Keratinocyte (primary cell): ENCODE measurements around the gene VARS1. TPM values are rescaled to one million over a fixed set of nuclear protein-coding genes. Genes with fewer than 3 reads are reported as not detected.
A peak's percentile ranks its signal among the peaks of the same experiment; 100 is the strongest.

ENCODE experiments used
- DNase-seq: peaks from one replicate; pipeline ENCODE4 v3.0.0-alpha.2; 2011; ENCODE audit warnings: low read depth, missing footprints, low spot score
- FAIRE-seq: peaks from 2 replicates; lab custom pipeline; 2011; peaks lifted over from hg19 to GRCh38; lab: Jason Lieb, UNC
- H2AFZ ChIP-seq: 2 replicates; pipeline ENCODE4 v1.6.0; 2012; ENCODE audit warnings: low read length, control low read depth, inconsistent platforms; ENCODE audit not compliant: control insufficient read depth
- H3K27ac ChIP-seq: 2 replicates; pipeline ENCODE4 v1.5.1; 2011; ENCODE audit warnings: low read length; ENCODE audit not compliant: control insufficient read depth, insufficient read depth
- H3K27me3 ChIP-seq: 3 replicates; pipeline ENCODE4 v1.6.0; 2011; ENCODE audit warnings: low read length; ENCODE audit not compliant: control insufficient read depth, insufficient read depth; ENCODE audit errors: extremely low read depth
- H3K36me3 ChIP-seq, 2 experiments: 2 replicates in 1 of 2; 3 replicates in 1 of 2; pipeline ENCODE4 v1.5.1; 2011; ENCODE audit warnings: low read length in 2 of 2, mild to moderate bottlenecking in 1 of 2; ENCODE audit not compliant: control insufficient read depth in 2 of 2, insufficient read depth in 2 of 2; ENCODE audit errors: extremely low read depth in 1 of 2
- H3K4me1 ChIP-seq: 3 replicates; pipeline ENCODE4 v1.5.1; 2011; ENCODE audit warnings: low read length; ENCODE audit not compliant: control insufficient read depth, insufficient read depth; ENCODE audit errors: extremely low read depth
- H3K4me2 ChIP-seq: 3 replicates; pipeline ENCODE4 v1.6.0; 2011; ENCODE audit warnings: low read depth, low read length; ENCODE audit not compliant: control insufficient read depth, insufficient read depth; ENCODE audit errors: extremely low read depth
- H3K4me3 ChIP-seq, 3 experiments: fragments of 200-600 bp in 1 of 3; sonication (generic) in 1 of 3; 2 replicates in 2 of 3; 3 replicates in 1 of 3; pipeline ENCODE4 v1.5.1; 2011 to 2016; ENCODE audit warnings: low read length in 3 of 3, mild to moderate bottlenecking in 3 of 3, control low read depth in 2 of 3, inconsistent platforms in 1 of 3, low read depth in 1 of 3, mixed read lengths in 1 of 3, mixed run types in 1 of 3, moderate library complexity in 1 of 3; ENCODE audit not compliant: control insufficient read depth in 2 of 3, insufficient read depth in 2 of 3; ENCODE audit errors: extremely low read depth in 1 of 3
- H3K79me2 ChIP-seq: 2 replicates; pipeline ENCODE4 v1.6.0; 2012; ENCODE audit warnings: low read length; ENCODE audit not compliant: control insufficient read depth, insufficient read depth
- H3K9ac ChIP-seq: 3 replicates; pipeline ENCODE4 v1.6.0; 2011; ENCODE audit warnings: low read length; ENCODE audit not compliant: control insufficient read depth, insufficient read depth; ENCODE audit errors: extremely low read depth
- H3K9me1 ChIP-seq: 3 replicates; pipeline ENCODE4 v1.6.0; 2011; ENCODE audit warnings: low read length; ENCODE audit not compliant: control insufficient read depth, insufficient read depth; ENCODE audit errors: extremely low read depth
- H3K9me3 ChIP-seq: 2 replicates; pipeline ENCODE4 v1.5.1; 2012; ENCODE audit warnings: low read depth, low read length; ENCODE audit not compliant: control insufficient read depth
- H4K20me1 ChIP-seq: 3 replicates; pipeline ENCODE4 v1.6.0; 2011; ENCODE audit warnings: low read length; ENCODE audit not compliant: control insufficient read depth, insufficient read depth; ENCODE audit errors: extremely low read depth
- EZH2 ChIP-seq: IDR thresholded peaks from one replicate; pipeline ENCODE4 v1.6.1; 2012; ENCODE audit warnings: inconsistent platforms, mild to moderate bottlenecking, low read length, moderate library complexity
- dilution Hi-C: fragments of 300-500 bp; cut with MboI; formaldehyde crosslinking; loops from one replicate; pipeline ENCODE4 v1.7.0; 2020; ENCODE audit warnings: low sequenced_read_pairs; ENCODE audit not compliant: extremely low pct_ligation_motif_present
- polyA plus RNA-seq, 5 experiments: library from polyadenylated mRNA; depleted of rRNA in 3 of 5; stranded (reverse) in 3 of 5; stranded (forward) in 1 of 5; unstranded in 1 of 5; fragments of >200 nt; gene quantifications; 1 replicate in 1 of 5; 2 replicates in 3 of 5; 3 replicates in 1 of 5; pipeline versions ENCODE4 v1.2.1 to v1.2.3, GENCODE V29; 2011 to 2012; ENCODE audit warnings: missing spikeins in 2 of 5, low read depth in 1 of 5, low replicate concordance in 1 of 5
- TF ChIP-seq, protein P1 (sequence below), 3 experiments: IDR thresholded peaks in 1 of 3; conservative IDR thresholded peaks in 1 of 3; optimal IDR thresholded peaks in 1 of 3; 2 replicates in 2 of 3; 3 replicates in 1 of 3; pipeline versions ENCODE3 to v1.5.1; 2011; ENCODE audit warnings: low read length in 3 of 3, mild to moderate bottlenecking in 3 of 3, moderate library complexity in 2 of 3, control low read depth in 1 of 3, inconsistent platforms in 1 of 3; ENCODE audit not compliant: insufficient read depth in 2 of 3; ENCODE audit errors: extremely low read depth in 1 of 3

Gene VARS1
- polyA plus RNA-seq, 1 donor (not counting 4 experiments of a cell fraction or from before 2014, with no cell fraction given), result 26.3 TPM

GRCh38 chr6:31770860-31771259, 24.7 kb downstream of the VARS1 start:
- H3K9ac ChIP-seq, result no peak overlapping the region
- peaks cover 2% of the 10 kb centered on the region for H3K9me1 ChIP-seq
- H3K27me3 ChIP-seq, result no peaks in the 10 kb centered on the region
- H4K20me1 ChIP-seq, result no peaks in the 10 kb centered on the region
- H3K4me3 ChIP-seq, result no peak overlapping the region
- TF ChIP-seq EZH2, result no peak
- TF ChIP-seq, protein P1, sequence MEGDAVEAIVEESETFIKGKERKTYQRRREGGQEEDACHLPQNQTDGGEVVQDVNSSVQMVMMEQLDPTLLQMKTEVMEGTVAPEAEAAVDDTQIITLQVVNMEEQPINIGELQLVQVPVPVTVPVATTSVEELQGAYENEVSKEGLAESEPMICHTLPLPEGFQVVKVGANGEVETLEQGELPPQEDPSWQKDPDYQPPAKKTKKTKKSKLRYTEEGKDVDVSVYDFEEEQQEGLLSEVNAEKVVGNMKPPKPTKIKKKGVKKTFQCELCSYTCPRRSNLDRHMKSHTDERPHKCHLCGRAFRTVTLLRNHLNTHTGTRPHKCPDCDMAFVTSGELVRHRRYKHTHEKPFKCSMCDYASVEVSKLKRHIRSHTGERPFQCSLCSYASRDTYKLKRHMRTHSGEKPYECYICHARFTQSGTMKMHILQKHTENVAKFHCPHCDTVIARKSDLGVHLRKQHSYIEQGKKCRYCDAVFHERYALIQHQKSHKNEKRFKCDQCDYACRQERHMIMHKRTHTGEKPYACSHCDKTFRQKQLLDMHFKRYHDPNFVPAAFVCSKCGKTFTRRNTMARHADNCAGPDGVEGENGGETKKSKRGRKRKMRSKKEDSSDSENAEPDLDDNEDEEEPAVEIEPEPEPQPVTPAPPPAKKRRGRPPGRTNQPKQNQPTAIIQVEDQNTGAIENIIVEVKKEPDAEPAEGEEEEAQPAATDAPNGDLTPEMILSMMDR (optimal IDR thresholded peaks at IDR 0.05 in 1 of 3, IDR thresholded peaks at IDR 0.05 in 1 of 3, conservative IDR thresholded peaks at IDR 0.05 in 1 of 3; ENCODE audit: extremely low read depth in 1 of 3, insufficient read depth in 2 of 3, low read length in 3 of 3), result no peak
- no peaks in the 10 kb centered on the region for H3K9me3 ChIP-seq
- H3K36me3 ChIP-seq, result no peaks in the 10 kb centered on the region
- FAIRE-seq, result no peak
- H3K4me1 ChIP-seq, result peaks cover 9% of the 10 kb centered on the region
- DNase-seq, result no peak
- dilution Hi-C loops, result no loop called here
- H2AFZ ChIP-seq, result no peak overlapping the region
- H3K79me2 ChIP-seq, result no peaks in the 10 kb centered on the region
- H3K4me2 ChIP-seq, result no peak overlapping the region
- no peak overlapping the region for H3K27ac ChIP-seq

DNA sequence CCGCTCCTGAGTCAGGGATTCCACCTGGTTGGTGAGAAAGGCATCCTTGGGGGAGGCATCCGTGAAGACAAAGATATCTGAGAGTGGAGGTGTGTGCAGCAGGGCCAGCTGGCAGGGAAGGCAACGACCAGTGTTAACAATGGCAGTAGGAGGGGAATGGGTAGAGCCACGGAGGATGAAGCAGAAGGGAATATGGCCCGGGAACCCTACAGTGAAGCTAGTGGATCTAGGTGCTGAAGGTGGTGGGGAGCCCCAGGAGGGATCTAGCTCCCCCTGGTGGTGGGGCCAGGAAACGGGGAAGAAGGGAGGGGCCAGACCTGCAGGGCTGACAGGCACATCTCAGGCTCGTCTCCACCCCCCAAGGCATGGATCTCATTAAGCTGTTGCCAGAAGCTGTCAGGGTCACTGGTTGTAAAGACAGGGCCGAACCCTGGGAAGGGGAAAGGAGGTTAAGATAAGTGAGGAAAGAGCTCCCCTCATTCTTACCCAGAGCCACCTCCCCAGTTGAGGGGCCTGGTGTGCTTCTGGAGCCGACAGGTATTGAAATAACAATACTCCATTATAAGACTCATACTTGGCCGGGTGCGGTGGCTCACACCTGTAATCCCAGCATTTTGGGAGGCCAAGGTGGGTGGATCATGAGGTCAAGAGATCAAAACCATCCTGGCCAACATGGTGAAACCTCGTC, 25.7 kb downstream of the VARS1 start:
- peak; percentile 34 for FAIRE-seq
- dilution Hi-C loops, result no loop called here
- peak; percentile 64 for DNase-seq

More for the DNA sequence above, 25.7 kb downstream of the VARS1 start:
- Histone ChIP-seq H3K9me1 (peaks cover 2% of the 10 kb centered on the region), H2AFZ (no peak overlapping the region), H3K4me1 (peaks cover 3% of the 10 kb centered on the region), H3K9ac (no peak overlapping the region), H3K9me3 (no peaks in the 10 kb centered on the region), H3K27me3 (no peaks in the 10 kb centered on the region), H3K36me3 (no peaks in the 10 kb centered on the region), H3K79me2 (no peaks in the 10 kb centered on the region), H3K27ac (no peak overlapping the region), H3K4me3 (no peak overlapping the region), H3K4me2 (no peak overlapping the region), H4K20me1 (no peaks in the 10 kb centered on the region)
- TF ChIP-seq, protein P1 (optimal IDR thresholded peaks at IDR 0.05 in 1 of 3, IDR thresholded peaks at IDR 0.05 in 1 of 3, conservative IDR thresholded peaks at IDR 0.05 in 1 of 3; ENCODE audit: extremely low read depth in 1 of 3, insufficient read depth in 2 of 3, low read length in 3 of 3), result peak; percentile 92 to 98 (median 95)
- no peak for TF ChIP-seq EZH2
